Measurements from ENCODE around the gene CARD10.
"Not testable (repeated sequence)": the region's sequence is repeated elsewhere in the genome, so short reads cannot be mapped to it uniquely, and the experiment has no call there.

CARD10 gene

GRCh38 chr22:37472418-37473006 is 46.7 kb downstream of the CARD10 start:
- H3K4me3 ChIP-seq (ENCODE audit: low read length in 2 of 2) = no peak overlapping the region
- no peaks in the 10 kb centered on the region for H3K36me3 ChIP-seq (ENCODE audit: control insufficient read depth in 2 of 2, insufficient read depth in 2 of 2, low read length in 2 of 2)
- no peaks in the 10 kb centered on the region for H3K9me3 ChIP-seq (ENCODE audit: control insufficient read depth in 2 of 2, low read length in 2 of 2)
- no peaks in the 10 kb centered on the region for H3K4me1 ChIP-seq (ENCODE audit: control insufficient read depth, insufficient read depth, low read length)
- no peak overlapping the region for H3K27ac ChIP-seq (ENCODE audit: low read length)
- H3K9ac ChIP-seq (ENCODE audit: low read length in 2 of 2) = no peak overlapping the region
- H3K27me3 ChIP-seq (ENCODE audit: control insufficient read depth in 1 of 2, insufficient read depth in 2 of 2, low read length in 2 of 2) = peaks cover 11 to 27% of the 10 kb centered on the region in 2 donors

DNA sequence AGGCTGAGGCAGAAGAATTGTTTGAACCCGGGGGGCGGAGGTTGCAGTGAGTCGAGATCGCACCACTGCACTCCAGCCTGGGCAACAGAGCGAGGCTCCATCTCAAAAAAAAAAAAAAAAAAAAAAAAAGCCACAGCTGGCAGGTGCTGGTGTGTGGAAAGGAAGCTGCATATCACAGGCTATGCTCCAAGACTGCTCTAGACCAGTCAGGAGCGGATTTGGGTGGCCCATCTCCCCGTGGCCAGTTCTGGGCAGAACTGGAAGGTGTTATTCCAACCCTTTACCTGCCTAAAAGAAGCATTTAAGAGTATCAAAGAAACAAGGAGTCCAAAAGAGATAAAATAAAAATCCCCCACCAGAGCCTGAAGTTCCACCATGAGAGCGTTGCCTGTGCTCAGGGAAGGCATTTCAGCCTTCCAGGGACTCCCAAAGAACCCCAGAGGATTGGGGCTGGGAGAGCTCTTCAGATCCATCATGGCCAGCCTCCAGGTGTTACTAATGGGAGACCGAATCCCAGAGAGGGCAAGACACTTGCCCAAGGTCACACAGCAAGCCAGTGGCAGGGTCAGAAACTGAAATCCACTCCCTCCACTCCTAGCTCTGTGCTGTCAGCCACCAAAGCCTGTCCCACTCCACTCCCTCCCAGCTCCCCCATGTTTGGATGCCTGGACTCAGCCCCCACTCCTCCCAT is 47.3 kb downstream of the CARD10 start:
- no peak overlapping the region for H3K4me3 ChIP-seq (ENCODE audit: low read length in 2 of 2)
- H3K36me3 ChIP-seq (ENCODE audit: control insufficient read depth in 2 of 2, insufficient read depth in 2 of 2, low read length in 2 of 2) = no peaks in the 10 kb centered on the region
- H3K9me3 ChIP-seq (ENCODE audit: control insufficient read depth in 2 of 2, low read length in 2 of 2) = no peaks in the 10 kb centered on the region
- H3K27me3 ChIP-seq (ENCODE audit: control insufficient read depth in 1 of 2, insufficient read depth in 2 of 2, low read length in 2 of 2) = peaks cover 11 to 31% of the 10 kb centered on the region in 2 donors
- no peak overlapping the region for H3K27ac ChIP-seq (ENCODE audit: low read length)
- H3K4me1 ChIP-seq (ENCODE audit: control insufficient read depth, insufficient read depth, low read length) = no peaks in the 10 kb centered on the region
- H3K9ac ChIP-seq (ENCODE audit: low read length in 2 of 2) = no peak overlapping the region

- H3K27me3 ChIP-seq (ENCODE audit: control insufficient read depth in 1 of 2, insufficient read depth in 2 of 2, low read length in 2 of 2) = peaks cover 13 to 28% of the 10 kb centered on the region in 2 donors
Observed at GRCh38 chr22:37470087-37470445, 49.1 kb downstream of the CARD10 start.

GRCh38 chr22:37469416-37470086 is 49.7 kb downstream of the CARD10 start:
- no peaks in the 10 kb centered on the region for H3K9me3 ChIP-seq (ENCODE audit: control insufficient read depth in 2 of 2, low read length in 2 of 2)
- H3K27me3 ChIP-seq (ENCODE audit: control insufficient read depth in 1 of 2, insufficient read depth in 2 of 2, low read length in 2 of 2) = peaks cover 13 to 28% of the 10 kb centered on the region in 2 donors
- no peak overlapping the region for H3K27ac ChIP-seq (ENCODE audit: low read length)
- no peaks in the 10 kb centered on the region for H3K36me3 ChIP-seq (ENCODE audit: control insufficient read depth in 2 of 2, insufficient read depth in 2 of 2, low read length in 2 of 2)
- H3K4me3 ChIP-seq (ENCODE audit: low read length in 2 of 2) = no peak overlapping the region
- H3K4me1 ChIP-seq (ENCODE audit: control insufficient read depth, insufficient read depth, low read length) = no peaks in the 10 kb centered on the region
- H3K9ac ChIP-seq (ENCODE audit: low read length in 2 of 2) = no peak overlapping the region

More at GRCh38 chr22:37470087-37470445, 49.1 kb downstream of the CARD10 start:
- Histone ChIP-seq H3K9me3 (ENCODE audit: control insufficient read depth in 2 of 2, low read length in 2 of 2) (no peaks in the 10 kb centered on the region), H3K27ac (ENCODE audit: low read length) (no peak overlapping the region), H3K36me3 (ENCODE audit: control insufficient read depth in 2 of 2, insufficient read depth in 2 of 2, low read length in 2 of 2) (no peaks in the 10 kb centered on the region), H3K4me1 (ENCODE audit: control insufficient read depth, insufficient read depth, low read length) (no peaks in the 10 kb centered on the region), H3K4me3 (ENCODE audit: low read length in 2 of 2) (no peak overlapping the region), H3K9ac (ENCODE audit: low read length in 2 of 2) (no peak overlapping the region)

DNA sequence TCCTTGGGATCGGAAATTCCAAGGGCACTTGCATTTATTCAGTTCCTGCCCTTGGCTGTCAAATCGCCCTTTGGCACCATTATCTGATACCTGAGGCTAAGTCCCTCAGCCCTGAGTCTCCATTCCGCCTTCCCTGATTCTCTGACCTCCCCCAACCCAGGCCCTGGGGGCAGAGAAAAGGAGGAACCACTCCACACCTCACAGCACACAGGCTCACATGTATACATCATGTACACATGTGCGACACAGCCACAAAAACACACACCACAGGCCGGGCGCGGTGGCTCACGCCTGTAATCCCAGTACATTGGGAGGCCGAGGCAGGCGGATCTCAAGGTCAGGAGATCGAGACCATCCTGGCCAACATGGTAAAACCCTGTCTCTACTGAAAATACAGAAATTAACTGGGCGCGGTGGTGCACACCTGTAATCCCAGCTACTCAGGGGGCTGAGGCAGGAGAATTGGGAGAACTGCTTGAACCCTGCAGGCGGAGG is 51.0 kb downstream of the CARD10 start:
- not testable (repeated sequence) for H3K4me3 ChIP-seq (ENCODE audit: low read length in 2 of 2); H3K4me1 ChIP-seq (ENCODE audit: control insufficient read depth, insufficient read depth, low read length); H3K27ac ChIP-seq (ENCODE audit: low read length); H3K36me3 ChIP-seq (ENCODE audit: control insufficient read depth in 2 of 2, insufficient read depth in 2 of 2, low read length in 2 of 2); H3K9me3 ChIP-seq (ENCODE audit: control insufficient read depth in 2 of 2, low read length in 2 of 2); H3K9ac ChIP-seq (ENCODE audit: low read length in 2 of 2)
- peaks cover 16 to 25% of the 10 kb centered on the region in 2 donors for H3K27me3 ChIP-seq (ENCODE audit: control insufficient read depth in 1 of 2, insufficient read depth in 2 of 2, low read length in 2 of 2)

DNA sequence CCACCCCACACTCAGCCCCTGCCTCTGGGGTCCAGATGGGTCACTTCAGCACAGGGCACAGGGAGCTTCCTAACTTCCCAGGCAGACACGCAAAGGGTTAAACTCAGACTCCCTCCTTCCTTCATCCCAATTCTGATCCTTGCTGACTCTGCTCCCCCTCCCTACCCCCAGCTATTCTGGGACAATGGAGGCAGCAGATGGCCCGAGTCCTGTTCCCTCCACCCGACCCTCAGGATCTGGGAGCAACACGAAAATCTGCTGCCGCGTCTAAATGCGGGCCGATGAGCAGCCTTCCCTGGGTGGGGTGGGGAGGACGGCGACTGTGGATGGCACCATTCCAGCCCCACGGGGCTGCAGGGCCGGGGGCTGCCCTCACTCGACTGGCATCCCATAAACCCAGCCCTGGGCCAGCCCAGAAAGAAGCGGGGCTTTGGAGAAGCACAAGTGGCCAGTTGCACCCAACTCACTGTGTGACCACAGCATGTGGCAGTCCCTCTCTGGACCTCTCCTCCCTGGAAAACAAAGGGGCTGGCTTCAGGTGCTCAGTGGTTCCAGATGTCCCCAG is 51.7 kb downstream of the CARD10 start:
- H3K27me3 ChIP-seq (ENCODE audit: control insufficient read depth in 1 of 2, insufficient read depth in 2 of 2, low read length in 2 of 2) = peaks cover 13 to 22% of the 10 kb centered on the region in 2 donors
- H3K9me3 ChIP-seq (ENCODE audit: control insufficient read depth in 2 of 2, low read length in 2 of 2) = no peaks in the 10 kb centered on the region
- no peak overlapping the region for H3K4me3 ChIP-seq (ENCODE audit: low read length in 2 of 2)
- H3K9ac ChIP-seq (ENCODE audit: low read length in 2 of 2) = no peak overlapping the region
- no peak overlapping the region for H3K27ac ChIP-seq (ENCODE audit: low read length)
- no peaks in the 10 kb centered on the region for H3K4me1 ChIP-seq (ENCODE audit: control insufficient read depth, insufficient read depth, low read length)
- H3K36me3 ChIP-seq (ENCODE audit: control insufficient read depth in 2 of 2, insufficient read depth in 2 of 2, low read length in 2 of 2) = no peaks in the 10 kb centered on the region

DNA sequence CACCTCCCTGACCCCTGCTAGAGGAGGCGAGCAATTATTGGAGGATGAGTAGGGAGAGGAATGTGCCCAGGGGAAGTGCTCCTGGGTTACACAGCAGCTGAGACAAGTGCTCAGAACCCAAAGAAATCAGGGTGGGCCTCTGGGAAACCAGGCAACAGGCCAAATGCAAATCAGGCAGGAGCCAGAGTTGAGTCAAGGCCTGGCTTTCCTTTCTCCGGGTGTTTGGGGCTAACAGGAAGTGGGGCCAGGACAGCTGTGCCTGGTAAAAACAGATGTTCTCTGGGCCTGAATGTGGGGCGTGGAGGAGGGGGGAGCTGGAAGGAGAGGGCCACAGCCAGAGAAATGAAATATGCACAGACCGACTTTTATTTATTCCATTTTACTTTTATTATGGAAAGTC is 55.0 kb downstream of the CARD10 start:
- Histone ChIP-seq H3K4me1 (ENCODE audit: control insufficient read depth, insufficient read depth, low read length) (no peaks in the 10 kb centered on the region), H3K27me3 (ENCODE audit: control insufficient read depth in 1 of 2, insufficient read depth in 2 of 2, low read length in 2 of 2) (peaks cover 10 to 15% of the 10 kb centered on the region in 2 donors), H3K9ac (ENCODE audit: low read length in 2 of 2) (no peak overlapping the region), H3K27ac (ENCODE audit: low read length) (no peak overlapping the region), H3K9me3 (ENCODE audit: control insufficient read depth in 2 of 2, low read length in 2 of 2) (no peaks in the 10 kb centered on the region), H3K4me3 (ENCODE audit: low read length in 2 of 2) (no peak overlapping the region), H3K36me3 (ENCODE audit: control insufficient read depth in 2 of 2, insufficient read depth in 2 of 2, low read length in 2 of 2) (no peaks in the 10 kb centered on the region)

DNA sequence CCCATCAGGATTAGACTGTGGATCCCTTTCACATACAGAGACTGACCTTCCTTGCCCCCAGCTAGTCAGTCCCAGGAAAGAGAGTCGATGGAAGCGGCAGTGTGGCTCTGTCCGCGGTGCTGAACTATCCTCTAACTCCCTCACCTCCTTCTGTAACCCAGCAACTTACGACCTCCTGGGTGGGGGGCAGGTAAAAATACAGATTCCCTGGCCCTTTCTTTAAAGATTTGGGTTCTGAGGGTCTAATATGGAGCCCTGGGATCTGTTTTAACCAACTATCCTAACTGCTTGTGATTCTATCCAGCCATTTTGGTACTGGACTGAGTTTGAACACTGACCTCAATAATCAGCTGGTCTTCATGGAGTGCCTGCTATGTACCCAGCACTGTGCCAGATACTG is 56.2 kb downstream of the CARD10 start:
- peaks cover 10 to 15% of the 10 kb centered on the region in 2 donors for H3K27me3 ChIP-seq (ENCODE audit: control insufficient read depth in 1 of 2, insufficient read depth in 2 of 2, low read length in 2 of 2)
- no peak overlapping the region for H3K27ac ChIP-seq (ENCODE audit: low read length)
- H3K9ac ChIP-seq (ENCODE audit: low read length in 2 of 2) = no peak overlapping the region
- no peaks in the 10 kb centered on the region for H3K4me1 ChIP-seq (ENCODE audit: control insufficient read depth, insufficient read depth, low read length)
- no peak overlapping the region for H3K4me3 ChIP-seq (ENCODE audit: low read length in 2 of 2)
- H3K9me3 ChIP-seq (ENCODE audit: control insufficient read depth in 2 of 2, low read length in 2 of 2) = no peaks in the 10 kb centered on the region
- H3K36me3 ChIP-seq (ENCODE audit: control insufficient read depth in 2 of 2, insufficient read depth in 2 of 2, low read length in 2 of 2) = no peaks in the 10 kb centered on the region

- no peak overlapping the region for H3K27ac ChIP-seq (ENCODE audit: low read length)
- no peak overlapping the region for H3K9ac ChIP-seq (ENCODE audit: low read length in 2 of 2)
- H3K27me3 ChIP-seq (ENCODE audit: control insufficient read depth in 1 of 2, insufficient read depth in 2 of 2, low read length in 2 of 2) = peaks cover 14 to 16% of the 10 kb centered on the region in 2 donors
- no peaks in the 10 kb centered on the region for H3K36me3 ChIP-seq (ENCODE audit: control insufficient read depth in 2 of 2, insufficient read depth in 2 of 2, low read length in 2 of 2)
- H3K4me3 ChIP-seq (ENCODE audit: low read length in 2 of 2) = no peak overlapping the region
- H3K4me1 ChIP-seq (ENCODE audit: control insufficient read depth, insufficient read depth, low read length) = no peaks in the 10 kb centered on the region
- H3K9me3 ChIP-seq (ENCODE audit: control insufficient read depth in 2 of 2, low read length in 2 of 2) = no peaks in the 10 kb centered on the region
Observed at GRCh38 chr22:37462436-37462835, 56.8 kb downstream of the CARD10 start.

GRCh38 chr22:37461961-37462360 is 57.3 kb downstream of the CARD10 start:
- Histone ChIP-seq H3K9me3 (ENCODE audit: control insufficient read depth in 2 of 2, low read length in 2 of 2) (no peaks in the 10 kb centered on the region), H3K4me1 (ENCODE audit: control insufficient read depth, insufficient read depth, low read length) (no peaks in the 10 kb centered on the region), H3K27me3 (ENCODE audit: control insufficient read depth in 1 of 2, insufficient read depth in 2 of 2, low read length in 2 of 2) (peaks cover 16 to 18% of the 10 kb centered on the region in 2 donors), H3K27ac (ENCODE audit: low read length) (no peak overlapping the region), H3K4me3 (ENCODE audit: low read length in 2 of 2) (no peak overlapping the region), H3K9ac (ENCODE audit: low read length in 2 of 2) (no peak overlapping the region), H3K36me3 (ENCODE audit: control insufficient read depth in 2 of 2, insufficient read depth in 2 of 2, low read length in 2 of 2) (no peaks in the 10 kb centered on the region)
